ENCODE results near the gene TBC1D7.
A peak's percentile ranks its signal among the peaks of the same experiment; 100 is the strongest.

TBC1D7 gene

DNA sequence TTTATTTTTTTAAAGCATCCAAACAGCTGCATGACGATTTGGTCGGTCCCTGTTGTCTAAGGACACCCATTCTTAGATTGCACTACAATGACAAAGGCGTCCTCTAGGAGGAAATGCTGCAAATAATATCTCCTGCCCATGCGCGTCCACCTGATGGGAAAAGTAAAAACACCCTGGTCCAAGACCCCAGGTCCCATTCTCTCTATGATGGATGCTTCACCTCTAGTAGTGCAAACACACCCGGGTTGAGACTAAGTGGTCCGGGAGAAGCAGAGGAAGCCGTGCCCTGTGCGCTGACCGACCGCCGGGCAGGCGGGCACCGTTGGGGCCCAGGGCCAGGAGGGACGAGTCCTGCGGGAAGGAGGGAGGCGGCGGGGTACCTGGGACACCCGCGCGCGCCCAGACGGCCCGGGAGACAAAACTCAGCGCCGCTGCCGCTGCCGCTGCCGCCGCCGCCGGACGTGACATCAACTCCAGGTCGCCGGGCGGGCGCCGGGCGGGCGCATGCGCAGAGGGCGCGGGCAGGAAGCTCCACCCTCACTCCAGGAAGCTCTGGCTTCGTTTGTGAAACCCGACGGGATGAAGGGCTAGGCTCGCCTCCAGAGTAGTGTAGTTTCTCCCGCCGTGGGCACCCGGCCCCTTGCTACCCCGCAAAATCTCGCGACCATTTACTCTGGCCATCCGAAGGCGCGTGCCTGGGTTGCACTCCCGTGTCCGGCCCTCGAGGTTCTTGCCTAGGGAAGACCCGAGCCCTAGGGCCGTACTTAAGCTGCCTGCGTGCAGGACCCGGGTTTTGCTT, at the start of gene TBC1D7:
Gene TBC1D7, minus strand, starts transcription at position 462 of the 799 bp plus-strand sequence. CDS start 1,639 bp downstream, outside the sequence.
- TF ChIP-seq POLR2A (IDR thresholded peaks at IDR 0.05; ENCODE audit: extremely low read depth, insufficient read length): peak; percentile 89
- TF ChIP-seq, protein P1, sequence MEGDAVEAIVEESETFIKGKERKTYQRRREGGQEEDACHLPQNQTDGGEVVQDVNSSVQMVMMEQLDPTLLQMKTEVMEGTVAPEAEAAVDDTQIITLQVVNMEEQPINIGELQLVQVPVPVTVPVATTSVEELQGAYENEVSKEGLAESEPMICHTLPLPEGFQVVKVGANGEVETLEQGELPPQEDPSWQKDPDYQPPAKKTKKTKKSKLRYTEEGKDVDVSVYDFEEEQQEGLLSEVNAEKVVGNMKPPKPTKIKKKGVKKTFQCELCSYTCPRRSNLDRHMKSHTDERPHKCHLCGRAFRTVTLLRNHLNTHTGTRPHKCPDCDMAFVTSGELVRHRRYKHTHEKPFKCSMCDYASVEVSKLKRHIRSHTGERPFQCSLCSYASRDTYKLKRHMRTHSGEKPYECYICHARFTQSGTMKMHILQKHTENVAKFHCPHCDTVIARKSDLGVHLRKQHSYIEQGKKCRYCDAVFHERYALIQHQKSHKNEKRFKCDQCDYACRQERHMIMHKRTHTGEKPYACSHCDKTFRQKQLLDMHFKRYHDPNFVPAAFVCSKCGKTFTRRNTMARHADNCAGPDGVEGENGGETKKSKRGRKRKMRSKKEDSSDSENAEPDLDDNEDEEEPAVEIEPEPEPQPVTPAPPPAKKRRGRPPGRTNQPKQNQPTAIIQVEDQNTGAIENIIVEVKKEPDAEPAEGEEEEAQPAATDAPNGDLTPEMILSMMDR (IDR thresholded peaks at IDR 0.05; ENCODE audit: low read depth, low read length): no peak
- peak within 1 kb of the TSS; percentile 82 for H3K4me3 ChIP-seq (ENCODE audit: low read depth, low read length)
- peak; percentile 96 for DNase-seq (ENCODE audit: low read depth)

DNA sequence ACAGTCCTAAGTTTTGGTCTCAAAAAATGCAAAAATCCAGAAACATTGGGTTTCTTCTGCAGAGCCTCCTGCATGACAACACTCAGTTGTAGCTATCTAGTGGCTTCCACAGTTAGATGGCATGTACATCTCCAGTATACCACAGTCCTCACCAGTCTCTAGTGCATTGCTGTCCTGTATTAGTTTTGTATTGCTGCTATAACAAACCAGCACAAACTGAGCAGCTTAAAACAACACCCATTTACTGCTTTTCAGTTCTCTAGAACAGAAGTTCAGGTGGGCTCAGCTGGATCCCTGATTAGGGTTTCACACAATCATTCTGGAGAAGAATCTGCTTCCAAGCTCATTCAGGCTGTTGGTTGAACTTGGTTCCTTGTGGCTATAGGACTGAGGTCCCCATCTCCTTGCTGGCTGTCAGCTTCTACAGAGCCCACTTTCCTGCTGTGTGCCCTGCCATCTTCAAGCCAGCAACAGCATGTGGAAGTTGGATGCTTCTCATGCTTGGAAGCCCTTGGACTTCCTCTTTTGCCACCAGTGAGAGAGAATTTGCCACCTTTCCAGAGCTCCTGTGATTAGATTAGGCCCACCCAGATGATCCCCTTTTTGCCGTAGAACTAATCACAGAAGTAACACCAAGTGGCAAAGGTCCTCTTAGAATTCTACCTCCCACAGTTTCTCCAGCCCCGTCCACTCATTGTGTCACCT, 48.9 kb upstream of the TBC1D7 start:
- peak; percentile 34 for DNase-seq (ENCODE audit: low read depth)
- H3K4me3 ChIP-seq (ENCODE audit: low read depth, low read length): no peak overlapping the region
- TF ChIP-seq, protein P2, sequence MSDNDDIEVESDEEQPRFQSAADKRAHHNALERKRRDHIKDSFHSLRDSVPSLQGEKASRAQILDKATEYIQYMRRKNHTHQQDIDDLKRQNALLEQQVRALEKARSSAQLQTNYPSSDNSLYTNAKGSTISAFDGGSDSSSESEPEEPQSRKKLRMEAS (IDR thresholded peaks at IDR 0.05; ENCODE audit: low read depth, low read length): no peak
- TF ChIP-seq MYC (IDR thresholded peaks at IDR 0.05; ENCODE audit: low read depth, low read length) (no peak), POLR2A (IDR thresholded peaks at IDR 0.05; ENCODE audit: extremely low read depth, insufficient read length) (no peak)
- TF ChIP-seq, protein P1 (IDR thresholded peaks at IDR 0.05; ENCODE audit: low read depth, low read length): no peak

DNA sequence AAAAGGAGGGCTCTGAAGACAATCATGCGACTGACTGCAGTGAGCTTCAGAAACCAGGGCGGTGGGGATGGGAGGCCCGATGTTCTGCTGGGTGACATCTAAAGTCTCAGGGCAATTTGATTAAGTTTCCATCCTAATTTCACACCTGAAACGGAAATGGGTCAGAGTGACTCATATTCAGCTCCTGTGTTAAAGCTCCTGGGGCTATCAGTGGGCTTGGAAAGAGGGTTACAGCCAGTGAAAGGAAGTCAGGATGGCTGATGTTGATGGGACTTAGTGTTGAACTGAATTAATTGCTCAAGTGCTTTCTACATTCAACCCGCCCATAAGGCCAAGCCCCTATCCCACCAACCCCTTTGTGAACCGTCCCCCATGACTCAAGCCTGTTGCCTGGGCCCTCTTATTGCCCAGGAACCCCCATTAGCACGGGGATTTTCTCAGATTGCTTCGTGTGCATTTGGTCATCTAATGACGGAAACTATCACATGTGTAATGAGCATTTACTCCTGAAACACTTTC, 47.1 kb upstream of the TBC1D7 start:
- H3K4me3 ChIP-seq (ENCODE audit: low read depth, low read length): no peak overlapping the region
- DNase-seq (ENCODE audit: low read depth): no peak
- TF ChIP-seq, protein P2 (IDR thresholded peaks at IDR 0.05; ENCODE audit: low read depth, low read length): no peak

DNA sequence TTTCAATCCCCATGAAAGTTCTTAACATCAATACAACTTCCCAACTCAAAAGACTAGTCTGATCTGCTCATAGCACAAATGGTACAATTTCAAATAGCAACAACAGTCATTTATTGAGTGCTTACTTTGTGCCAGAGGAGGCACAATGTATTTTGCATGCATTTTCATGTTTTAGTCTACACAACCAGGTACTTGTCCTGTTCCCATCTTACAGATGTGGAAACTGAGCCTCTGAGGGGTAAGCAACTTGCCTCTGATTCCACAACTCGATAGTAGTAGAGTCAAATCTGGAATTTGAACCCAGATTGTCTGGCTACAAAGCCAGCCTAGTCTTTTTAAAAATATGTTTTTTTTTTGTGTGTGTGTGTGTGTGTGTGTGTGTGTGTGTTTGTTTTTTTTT, 45.6 kb upstream of the TBC1D7 start:
- no peak for DNase-seq (ENCODE audit: low read depth)
- TF ChIP-seq MYC (IDR thresholded peaks at IDR 0.05; ENCODE audit: low read depth, low read length): no peak
- no peak for TF ChIP-seq POLR2A (IDR thresholded peaks at IDR 0.05; ENCODE audit: extremely low read depth, insufficient read length)
- TF ChIP-seq, protein P1 (IDR thresholded peaks at IDR 0.05; ENCODE audit: low read depth, low read length): no peak
- TF ChIP-seq, protein P2 (IDR thresholded peaks at IDR 0.05; ENCODE audit: low read depth, low read length): no peak
- H3K4me3 ChIP-seq (ENCODE audit: low read depth, low read length): no peak overlapping the region

DNA sequence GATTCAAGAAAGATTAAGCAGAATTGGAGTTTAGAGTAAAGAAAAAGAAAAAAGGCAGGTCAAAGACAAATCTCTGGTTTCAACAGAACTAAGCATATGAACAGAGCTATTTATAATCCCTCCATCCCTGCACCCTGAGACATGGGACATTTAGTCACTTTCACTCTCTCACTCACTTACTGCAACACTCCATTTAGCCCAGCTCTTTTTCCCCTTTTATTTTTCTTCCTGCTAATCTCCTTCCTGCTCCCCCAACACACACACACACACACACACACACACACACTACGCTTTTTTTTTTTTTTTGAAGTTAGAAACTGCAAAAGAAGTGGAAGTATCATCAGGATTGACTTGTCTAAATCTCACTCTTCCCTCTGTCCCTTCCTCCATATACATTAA, 45.1 kb upstream of the TBC1D7 start:
- no peak for DNase-seq (ENCODE audit: low read depth)
- TF ChIP-seq POLR2A (IDR thresholded peaks at IDR 0.05; ENCODE audit: extremely low read depth, insufficient read length) (no peak), MYC (IDR thresholded peaks at IDR 0.05; ENCODE audit: low read depth, low read length) (no peak)
- TF ChIP-seq, protein P1 (IDR thresholded peaks at IDR 0.05; ENCODE audit: low read depth, low read length): no peak
- TF ChIP-seq, protein P2 (IDR thresholded peaks at IDR 0.05; ENCODE audit: low read depth, low read length): no peak

More for the DNA sequence above, 45.1 kb upstream of the TBC1D7 start:
- no peak overlapping the region for H3K4me3 ChIP-seq (ENCODE audit: low read depth, low read length)

Data from NB4 (cell line).